AG09309 (cell line): ENCODE measurements around the gene ZMIZ1.
"Not testable (repeated sequence)": the region's sequence is repeated elsewhere in the genome, so short reads cannot be mapped to it uniquely, and the experiment has no call there.

Source experiments
- DNase-seq: peaks from one replicate; pipeline ENCODE4 v3.0.0-alpha.2; 2010; ENCODE audit warnings: low read depth
- H3K4me3 ChIP-seq: 2 replicates; pipeline ENCODE4 v1.5.1; 2011; ENCODE audit warnings: mild to moderate bottlenecking, low read depth, low read length, moderate library complexity; ENCODE audit not compliant: control insufficient read depth
- CTCF ChIP-seq: IDR thresholded peaks from 2 replicates; pipeline ENCODE4 v1.5.1; 2011; ENCODE audit warnings: mild to moderate bottlenecking, low read depth, low read length, inconsistent platforms; ENCODE audit not compliant: insufficient read depth, control insufficient read depth; ENCODE audit errors: missing control alignments

ZMIZ1 gene

GRCh38 chr10:79274279-79275104 lies 205.7 kb downstream of the ZMIZ1 start:
- DNase-seq, result no peak
- TF ChIP-seq CTCF, result no peak
- no peak overlapping the region for H3K4me3 ChIP-seq

- no peak for TF ChIP-seq CTCF
- H3K4me3 ChIP-seq, result no peak overlapping the region
- no peak for DNase-seq
These were observed 206.3 kb downstream of the ZMIZ1 start for GRCh38 chr10:79275105-79275430.

GRCh38 chr10:79275431-79275851 lies 206.7 kb downstream of the ZMIZ1 start:
- no peak for DNase-seq
- no peak for TF ChIP-seq CTCF
- H3K4me3 ChIP-seq, result no peak overlapping the region

- H3K4me3 ChIP-seq, result no peak overlapping the region
- no peak for DNase-seq
- TF ChIP-seq CTCF, result no peak
These were observed 209.0 kb downstream of the ZMIZ1 start for GRCh38 chr10:79277579-79278269.

GRCh38 chr10:79279047-79279446 lies 210.3 kb downstream of the ZMIZ1 start:
- DNase-seq, H3K4me3 ChIP-seq: not testable (repeated sequence)

GRCh38 chr10:79280956-79281355 lies 212.2 kb downstream of the ZMIZ1 start:
- no peak overlapping the region for H3K4me3 ChIP-seq
- TF ChIP-seq CTCF, result no peak
- DNase-seq, result no peak

GRCh38 chr10:79282388-79282787 lies 213.6 kb downstream of the ZMIZ1 start:
- no peak overlapping the region for H3K4me3 ChIP-seq
- DNase-seq, result no peak
- no peak for TF ChIP-seq CTCF
